DND-41 (cell line): ENCODE results near the gene MSL1.

Source experiments
- ATAC-seq: fragments of 200-7000 bp; cut with Tn5 transposase; 3 replicates; pipeline ENCODE4 v1.9.1; 2021; ENCODE audit warnings: low read depth; ENCODE audit not compliant: insufficient read depth
- DNase-seq: peaks from one replicate; pipeline ENCODE4 v3.0.0-alpha.2; 2020
- H2AFZ ChIP-seq: 2 replicates; pipeline ENCODE4 v1.6.0; 2012; ENCODE audit warnings: low read depth, low read length
- H3K27ac ChIP-seq: 2 replicates; pipeline ENCODE4 v1.5.1; 2012; ENCODE audit warnings: low read length, inconsistent platforms
- H3K27me3 ChIP-seq: fragments of 200-600 bp; sonication (generic); 2 replicates; pipeline ENCODE4 v1.6.0; 2012; ENCODE audit warnings: low read length, mild to moderate bottlenecking, inconsistent platforms; ENCODE audit not compliant: insufficient read depth, poor library complexity
- H3K36me3 ChIP-seq: 2 replicates; pipeline ENCODE4 v1.5.1; 2012; ENCODE audit warnings: low read length, inconsistent platforms; ENCODE audit not compliant: insufficient read depth
- H3K4me1 ChIP-seq: 2 replicates; pipeline ENCODE4 v1.5.1; 2012; ENCODE audit warnings: mild to moderate bottlenecking, low read length; ENCODE audit not compliant: insufficient read depth
- H3K4me2 ChIP-seq: 2 replicates; pipeline ENCODE4 v1.6.0; 2012; ENCODE audit warnings: mild to moderate bottlenecking, moderate library complexity, low read length, inconsistent platforms; ENCODE audit not compliant: insufficient read depth
- H3K4me3 ChIP-seq, 2 experiments: fragments of 200-600 bp in 1 of 2; shearing (Covaris generic) in 1 of 2; 2 replicates each; pipeline ENCODE4 v1.5.1; 2012 to 2016; ENCODE audit warnings: inconsistent platforms in 2 of 2, low read length in 2 of 2, mild to moderate bottlenecking in 2 of 2, low read depth in 1 of 2, moderate library complexity in 1 of 2
- H3K79me2 ChIP-seq: 2 replicates; pipeline ENCODE4 v1.6.0; 2012; ENCODE audit warnings: low read length, inconsistent platforms; ENCODE audit not compliant: insufficient read depth
- H3K9ac ChIP-seq: 2 replicates; pipeline ENCODE4 v1.6.0; 2012; ENCODE audit warnings: low read depth, mild to moderate bottlenecking, inconsistent platforms, low read length, moderate library complexity
- H3K9me3 ChIP-seq: 2 replicates; pipeline ENCODE4 v1.5.1; 2012; ENCODE audit warnings: low read length, moderate library complexity, mild to moderate bottlenecking, inconsistent platforms; ENCODE audit not compliant: insufficient read depth, severe bottlenecking
- H4K20me1 ChIP-seq: 2 replicates; pipeline ENCODE4 v1.6.0; 2012; ENCODE audit warnings: low read length; ENCODE audit not compliant: insufficient read depth
- CTCF ChIP-seq: IDR thresholded peaks from 2 replicates; pipeline ENCODE4 v1.5.1; 2012; ENCODE audit warnings: borderline replicate concordance, low read length, moderate library complexity, mild to moderate bottlenecking; ENCODE audit not compliant: poor library complexity, severe bottlenecking; ENCODE audit errors: extremely low read depth
- EZH2 ChIP-seq: IDR thresholded peaks from 3 replicates; pipeline ENCODE4 v1.6.1; 2012; ENCODE audit warnings: borderline replicate concordance, low read depth, mild to moderate bottlenecking, moderate library complexity, low read length, inconsistent platforms; ENCODE audit not compliant: severe bottlenecking

Gene MSL1

GRCh38 chr17:40178021-40178601, 56.3 kb downstream of the MSL1 start:
- Histone ChIP-seq H3K4me1 (no peaks in the 10 kb centered on the region), H3K4me2 (no peak overlapping the region), H4K20me1 (no peaks in the 10 kb centered on the region), H3K27me3 (no peaks in the 10 kb centered on the region), H3K9ac (no peak overlapping the region), H3K9me3 (no peaks in the 10 kb centered on the region), H3K4me3 (no peak overlapping the region), H3K27ac (no peak overlapping the region), H3K79me2 (no peaks in the 10 kb centered on the region), H2AFZ (no peak overlapping the region), H3K36me3 (peaks cover 38% of the 10 kb centered on the region)
- 0 out of 3 replicates have a peak, but pooled peaks have one; percentile 15 for ATAC-seq
- no peak for TF ChIP-seq CTCF
- DNase-seq: no peak

DNA sequence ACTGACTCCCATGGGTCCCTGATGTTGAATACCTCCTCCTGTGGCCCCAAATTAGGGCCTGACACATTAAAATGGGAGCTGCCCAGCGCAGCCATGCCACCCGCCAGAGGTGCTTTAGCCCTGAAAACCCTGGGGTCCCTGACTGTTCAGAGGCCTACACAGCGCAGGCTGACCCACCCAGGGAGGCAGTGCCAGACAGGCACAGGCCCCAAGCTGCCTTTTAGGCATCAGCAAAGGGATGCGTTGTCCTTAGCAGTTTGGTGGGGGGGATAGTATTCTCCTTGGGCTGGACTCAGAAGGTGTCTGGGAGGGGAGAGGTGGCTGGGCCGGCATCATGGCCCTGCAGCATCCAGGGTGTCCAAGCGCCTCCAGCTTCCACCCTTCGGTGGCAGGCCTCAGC, 56.9 kb downstream of the MSL1 start:
- no peaks in the 10 kb centered on the region for H4K20me1 ChIP-seq
- H3K27ac ChIP-seq: no peak overlapping the region
- H3K9me3 ChIP-seq: no peaks in the 10 kb centered on the region
- no peaks in the 10 kb centered on the region for H3K27me3 ChIP-seq
- ATAC-seq: no peak
- no peak overlapping the region for H3K4me2 ChIP-seq
- H3K4me1 ChIP-seq: no peaks in the 10 kb centered on the region
- no peak overlapping the region for H3K9ac ChIP-seq
- no peak overlapping the region for H3K4me3 ChIP-seq
- no peak for TF ChIP-seq EZH2
- no peak for TF ChIP-seq CTCF
- H3K79me2 ChIP-seq: no peaks in the 10 kb centered on the region
- H2AFZ ChIP-seq: no peak overlapping the region
- peaks cover 33% of the 10 kb centered on the region for H3K36me3 ChIP-seq
- DNase-seq: no peak

DNA sequence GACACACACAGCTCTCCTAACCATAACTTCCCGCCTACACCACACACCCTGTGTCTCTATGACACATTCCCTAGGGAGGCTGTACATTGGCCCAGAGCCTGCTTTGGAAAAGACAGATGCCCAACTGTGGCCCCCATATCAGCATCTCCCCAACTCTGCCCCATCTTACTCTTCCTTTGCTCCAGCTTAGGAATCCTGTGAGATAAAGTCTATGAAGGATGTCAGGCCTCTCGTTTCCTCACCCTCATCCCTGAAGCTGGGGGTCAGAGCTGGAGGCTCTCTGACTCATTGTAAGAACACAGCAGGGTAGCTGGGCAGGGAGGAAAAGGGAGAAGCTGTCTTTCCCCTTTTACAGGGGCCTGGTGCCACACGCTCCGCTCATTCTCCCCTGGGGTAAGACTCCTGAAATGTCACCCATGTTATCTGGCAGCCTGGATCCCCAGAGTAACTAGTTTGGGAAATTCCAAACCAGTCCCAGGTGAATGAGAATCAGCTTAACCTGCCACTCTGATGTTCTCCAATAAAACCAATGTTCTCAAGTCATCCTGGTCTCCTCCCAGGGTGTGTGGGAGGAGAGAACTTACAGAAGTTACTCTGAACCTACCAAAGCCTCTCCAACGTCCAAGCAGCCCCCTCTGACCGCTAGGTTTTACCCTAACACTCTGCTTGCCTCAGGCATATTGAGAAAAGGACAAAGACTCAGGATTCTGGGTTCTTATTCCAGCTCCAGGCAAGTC, 58.3 kb downstream of the MSL1 start:
- ATAC-seq (no peak), DNase-seq (no peak)
- Histone ChIP-seq H3K27me3 (no peaks in the 10 kb centered on the region), H3K4me1 (no peaks in the 10 kb centered on the region), H3K9ac (no peak overlapping the region), H3K9me3 (no peaks in the 10 kb centered on the region), H4K20me1 (no peaks in the 10 kb centered on the region), H3K36me3 (peaks cover 21% of the 10 kb centered on the region), H3K4me3 (no peak overlapping the region), H3K79me2 (no peaks in the 10 kb centered on the region), H2AFZ (no peak overlapping the region), H3K27ac (no peak overlapping the region), H3K4me2 (no peak overlapping the region)
- TF ChIP-seq CTCF: no peak
- no peak for TF ChIP-seq EZH2
